ENCODE results near the gene AMZ2.

The AMZ2 gene

GRCh38 chr17:68294196-68294555 lies 46.3 kb downstream of the AMZ2 start:
- H3K4me3 ChIP-seq (ENCODE audit: low read length): no peak overlapping the region
- DNase-seq (ENCODE audit: low read depth): no peak
- TF ChIP-seq CTCF (conservative IDR thresholded peaks at IDR 0.05; ENCODE audit: low read length): no peak

GRCh38 chr17:68294617-68295016 lies 46.8 kb downstream of the AMZ2 start:
- TF ChIP-seq CTCF (conservative IDR thresholded peaks at IDR 0.05; ENCODE audit: low read length): no peak
- no peak overlapping the region for H3K4me3 ChIP-seq (ENCODE audit: low read length)
- no peak for DNase-seq (ENCODE audit: low read depth)

- DNase-seq (ENCODE audit: low read depth): no peak
- H3K4me3 ChIP-seq (ENCODE audit: low read length): no peak overlapping the region
- no peak for TF ChIP-seq CTCF (conservative IDR thresholded peaks at IDR 0.05; ENCODE audit: low read length)
Observed at GRCh38 chr17:68295086-68295485, 47.2 kb downstream of the AMZ2 start.

GRCh38 chr17:68296217-68297191 lies 48.7 kb downstream of the AMZ2 start:
- TF ChIP-seq CTCF (conservative IDR thresholded peaks at IDR 0.05; ENCODE audit: low read length): no peak
- no peak overlapping the region for H3K4me3 ChIP-seq (ENCODE audit: low read length)
- DNase-seq (ENCODE audit: low read depth): no peak

- H3K4me3 ChIP-seq (ENCODE audit: low read length): no peak overlapping the region
- DNase-seq (ENCODE audit: low read depth): peak; percentile 36
- no peak for TF ChIP-seq CTCF (conservative IDR thresholded peaks at IDR 0.05; ENCODE audit: low read length)
Observed at GRCh38 chr17:68297195-68297594, 49.4 kb downstream of the AMZ2 start.

- no peak for TF ChIP-seq CTCF (conservative IDR thresholded peaks at IDR 0.05; ENCODE audit: low read length)
- H3K4me3 ChIP-seq (ENCODE audit: low read length): no peak overlapping the region
- no peak for DNase-seq (ENCODE audit: low read depth)
Observed at GRCh38 chr17:68298601-68299000, 50.8 kb downstream of the AMZ2 start.

GRCh38 chr17:68299817-68300216 lies 52.0 kb downstream of the AMZ2 start:
- no peak overlapping the region for H3K4me3 ChIP-seq (ENCODE audit: low read length)
- TF ChIP-seq CTCF (conservative IDR thresholded peaks at IDR 0.05; ENCODE audit: low read length): no peak
- DNase-seq (ENCODE audit: low read depth): no peak
